DMS 273 (cell line): ENCODE data around the gene SLC26A11.
"Not testable (repeated sequence)": the region's sequence is repeated elsewhere in the genome, so short reads cannot be mapped to it uniquely, and the experiment has no call there.

Source experiments
- DNase-seq: peaks from one replicate; lab custom pipeline; 2025; ENCODE audit not compliant: unreplicated experiment; lab: John Stamatoyannopoulos, UW

Gene SLC26A11

DNA sequence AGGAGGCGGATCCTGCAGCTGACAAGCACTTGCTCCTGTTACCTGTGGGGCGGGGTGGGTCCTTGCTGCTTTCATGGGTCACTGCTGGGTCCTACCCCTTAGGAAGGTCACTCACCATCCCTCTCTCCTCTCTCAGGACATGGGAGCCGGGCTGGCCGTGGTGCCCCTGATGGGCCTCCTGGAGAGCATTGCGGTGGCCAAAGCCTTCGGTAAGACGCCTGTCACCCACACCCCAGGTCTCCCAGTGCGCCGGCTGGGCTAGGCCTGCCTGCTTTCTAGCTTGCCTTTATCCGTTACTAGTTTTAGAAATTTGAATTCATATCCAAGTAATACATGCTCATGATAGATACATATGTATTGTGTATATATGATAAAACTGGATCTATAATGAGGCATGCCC lies 17.2 kb downstream of the SLC26A11 start:
- DNase-seq = no peak

DNA sequence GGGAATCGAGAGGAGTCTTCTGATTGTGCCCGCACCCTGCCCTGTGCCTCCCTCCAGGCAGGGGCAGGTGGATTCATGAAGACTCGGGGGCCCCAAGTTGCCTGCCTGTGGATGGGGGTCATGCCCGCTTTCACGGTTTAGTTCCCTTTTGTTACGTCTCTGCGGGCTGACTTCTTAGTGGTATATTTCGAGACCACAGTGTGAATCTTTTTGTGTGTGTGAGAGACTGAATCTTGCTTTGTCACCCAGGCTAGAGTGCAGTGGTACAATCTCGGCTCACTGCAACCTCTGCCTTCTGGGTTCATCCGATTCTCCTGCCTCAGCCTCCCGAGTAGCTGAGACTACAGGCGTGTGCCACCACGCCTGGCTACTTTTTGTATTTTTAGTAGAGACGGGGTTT lies 22.3 kb downstream of the SLC26A11 start:
- DNase-seq = no peak

DNA sequence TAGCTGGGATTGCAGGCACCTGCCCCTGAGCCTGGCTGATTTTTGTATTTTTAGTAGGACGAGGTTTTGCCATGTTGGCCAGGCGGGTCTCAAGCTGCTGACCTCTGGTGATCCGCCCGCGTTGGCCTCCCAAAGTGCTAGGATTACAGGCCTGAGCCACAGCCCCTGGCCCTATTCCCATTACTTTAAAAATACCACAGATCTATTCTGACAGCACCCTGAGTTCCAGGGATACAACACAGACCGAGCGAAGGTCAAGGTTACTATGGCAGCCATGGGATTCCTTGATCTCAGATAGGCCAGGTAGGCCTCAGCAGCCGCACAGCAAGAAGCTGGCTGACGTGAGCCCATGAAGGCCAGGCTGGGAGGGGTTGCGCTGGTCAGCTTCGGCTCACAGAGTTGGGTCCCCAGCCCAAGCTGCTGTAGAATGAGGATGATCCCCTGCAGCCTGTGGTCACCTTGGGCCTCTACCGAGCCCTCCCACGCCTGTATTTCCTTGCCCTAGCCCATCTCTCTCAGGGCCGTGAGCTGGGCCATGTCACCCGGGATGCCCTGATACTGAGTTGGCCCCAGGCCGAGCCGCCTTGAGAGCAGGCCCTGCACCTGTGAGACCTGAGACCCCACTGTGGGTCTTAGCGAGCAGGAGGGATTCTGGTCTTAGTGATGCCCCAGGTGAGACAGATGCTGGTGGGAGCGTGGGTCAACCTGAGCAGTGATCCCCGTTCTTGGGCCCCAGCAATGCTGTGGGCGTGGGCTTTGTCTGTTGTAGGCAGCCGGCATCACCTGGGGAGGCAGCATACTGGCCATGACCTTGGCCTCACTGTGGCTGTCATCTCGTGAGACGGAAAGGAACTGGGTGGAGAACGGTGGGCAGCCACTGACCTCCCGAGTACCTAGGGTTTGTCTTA lies 23.6 kb downstream of the SLC26A11 start:
- no peak for DNase-seq

DNA sequence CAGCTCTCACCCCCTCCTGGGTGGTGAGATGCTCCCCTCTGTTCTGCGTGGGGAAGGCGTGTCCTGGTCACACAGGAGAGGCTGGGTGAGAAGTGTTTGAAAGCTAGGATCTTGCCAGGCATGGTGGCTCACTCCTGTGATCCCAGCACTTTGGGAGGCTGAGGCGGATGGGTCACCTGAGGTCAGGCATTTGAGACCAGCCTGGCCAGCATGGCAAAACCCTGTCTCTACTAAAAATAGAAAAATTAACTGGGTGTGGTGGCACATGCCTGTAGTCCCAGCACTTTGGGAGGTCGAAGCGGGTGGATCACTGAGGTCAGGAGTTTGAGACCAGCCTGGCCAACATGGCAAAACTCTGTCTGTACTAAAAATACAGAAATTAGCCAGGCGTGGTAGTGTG lies 24.2 kb downstream of the SLC26A11 start:
- not testable (repeated sequence) for DNase-seq

DNA sequence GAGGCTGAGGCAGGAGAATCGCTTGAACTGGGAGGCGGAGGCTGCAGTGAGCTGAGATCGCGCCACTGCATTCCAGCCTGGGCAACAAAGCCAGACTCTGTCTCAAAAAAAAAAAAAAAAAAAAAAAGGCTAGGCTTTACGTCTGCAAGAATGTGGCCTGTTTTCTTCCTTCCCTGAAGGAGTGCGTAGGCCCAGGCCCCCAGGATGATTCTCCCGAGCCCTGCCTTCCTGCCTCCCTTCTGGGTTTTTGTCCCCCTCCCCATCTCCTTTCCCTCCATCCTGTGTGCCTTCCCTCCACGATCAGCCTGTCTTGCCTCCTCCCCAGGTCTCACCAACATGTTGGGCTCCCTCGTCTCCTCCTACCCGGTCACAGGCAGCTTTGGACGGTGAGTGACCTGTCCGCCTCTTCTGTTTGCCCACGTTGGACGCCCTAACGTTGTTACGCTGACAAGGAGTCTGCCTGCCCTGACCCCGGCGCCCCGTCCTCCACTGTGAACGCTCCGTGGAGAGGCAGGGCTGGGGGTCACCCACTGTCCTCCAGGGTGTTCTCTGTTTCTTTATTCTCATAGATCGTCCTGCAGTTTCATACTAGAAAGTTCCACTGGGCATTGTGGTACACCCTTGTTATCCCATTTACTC lies 24.8 kb downstream of the SLC26A11 start:
- no peak for DNase-seq

DNA sequence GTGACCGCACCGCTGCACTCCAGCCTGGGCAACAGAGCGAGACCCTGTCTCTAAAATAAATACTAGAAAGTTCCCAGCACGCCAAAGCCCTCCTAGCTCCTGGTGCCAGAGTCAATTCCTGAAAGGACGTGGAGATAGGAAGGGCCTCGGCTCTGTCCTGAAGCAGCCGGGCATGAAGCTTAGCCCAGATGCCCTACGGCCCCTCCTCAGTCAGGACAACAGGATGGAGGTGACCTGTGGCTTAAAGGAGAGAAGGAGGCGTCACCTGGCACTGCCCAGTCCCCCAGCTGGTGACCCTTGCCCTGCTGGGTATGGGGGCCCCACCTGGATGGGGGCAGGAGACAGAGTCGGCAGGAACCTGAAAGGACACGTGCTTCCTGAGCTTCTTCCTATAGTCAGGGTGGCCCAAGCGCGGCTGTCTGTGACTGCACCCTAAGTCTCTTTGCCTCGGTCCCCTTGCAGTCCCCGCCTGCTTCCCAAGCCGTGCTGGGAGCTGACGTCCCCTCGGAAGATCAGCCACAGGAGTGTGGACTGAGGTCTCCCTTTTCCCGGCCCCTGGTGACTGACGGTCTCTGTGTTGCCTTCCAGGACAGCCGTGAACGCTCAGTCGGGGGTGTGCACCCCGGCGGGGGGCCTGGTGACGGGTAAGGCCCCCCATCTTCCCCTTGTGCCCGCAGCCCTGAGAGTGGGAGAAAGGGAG lies 25.5 kb downstream of the SLC26A11 start:
- no peak for DNase-seq

DNA sequence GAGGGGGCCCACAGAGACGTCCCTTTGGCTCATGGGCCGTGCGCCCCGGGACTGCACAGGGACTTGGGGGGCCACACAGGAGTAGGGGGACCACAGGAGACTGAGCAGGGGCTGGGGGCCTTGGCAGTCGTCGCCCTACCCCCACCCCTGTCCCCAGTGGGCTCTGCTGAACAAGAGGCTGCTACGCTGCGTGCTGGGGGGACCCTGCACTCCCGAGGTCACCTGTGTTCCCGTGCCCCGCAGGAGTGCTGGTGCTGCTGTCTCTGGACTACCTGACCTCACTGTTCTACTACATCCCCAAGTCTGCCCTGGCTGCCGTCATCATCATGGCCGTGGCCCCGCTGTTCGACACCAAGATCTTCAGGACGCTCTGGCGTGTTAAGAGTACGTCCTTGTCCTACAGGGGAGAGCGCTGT lies 26.0 kb downstream of the SLC26A11 start:
- no peak for DNase-seq

DNA sequence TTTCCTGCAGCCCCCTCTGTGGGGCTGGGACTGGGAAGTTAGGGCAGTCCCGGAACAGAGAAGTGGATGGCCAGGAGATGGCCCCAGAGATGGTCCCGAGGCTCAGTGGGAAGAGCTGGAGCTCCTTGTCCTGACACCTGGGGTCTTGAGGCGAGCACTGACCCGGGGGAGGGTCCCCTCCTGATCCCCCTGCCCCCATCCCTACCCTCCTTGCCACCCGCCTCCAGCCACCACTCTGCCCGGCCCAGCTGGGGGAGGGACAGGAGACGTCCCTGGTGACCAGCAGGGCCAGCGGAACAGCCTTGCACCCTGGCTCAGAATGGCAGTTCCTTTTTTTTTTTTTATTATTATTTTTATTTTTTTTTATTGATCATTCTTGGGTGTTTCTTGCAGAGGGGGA lies 26.5 kb downstream of the SLC26A11 start:
- no peak for DNase-seq

DNA sequence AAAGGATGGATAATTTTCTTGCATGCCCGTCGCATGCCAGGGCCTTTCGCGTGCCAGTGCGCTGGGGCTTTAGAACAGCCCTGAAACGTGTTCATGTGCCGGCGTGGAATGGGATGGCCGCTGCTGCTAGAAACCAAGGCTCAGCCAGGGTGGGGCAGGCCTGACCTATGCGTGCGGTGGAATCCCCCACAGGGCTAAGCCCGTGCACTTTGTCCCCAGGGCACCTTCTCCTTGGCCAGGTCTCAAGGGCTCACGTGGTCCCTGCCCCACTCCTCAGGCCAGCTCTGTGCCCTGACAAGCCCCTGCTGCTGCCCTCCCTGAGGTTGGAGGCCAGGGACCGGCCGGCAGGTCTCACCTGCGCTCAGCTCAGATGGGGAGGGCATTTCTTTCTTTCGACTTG lies 27.3 kb downstream of the SLC26A11 start:
- no peak for DNase-seq

DNA sequence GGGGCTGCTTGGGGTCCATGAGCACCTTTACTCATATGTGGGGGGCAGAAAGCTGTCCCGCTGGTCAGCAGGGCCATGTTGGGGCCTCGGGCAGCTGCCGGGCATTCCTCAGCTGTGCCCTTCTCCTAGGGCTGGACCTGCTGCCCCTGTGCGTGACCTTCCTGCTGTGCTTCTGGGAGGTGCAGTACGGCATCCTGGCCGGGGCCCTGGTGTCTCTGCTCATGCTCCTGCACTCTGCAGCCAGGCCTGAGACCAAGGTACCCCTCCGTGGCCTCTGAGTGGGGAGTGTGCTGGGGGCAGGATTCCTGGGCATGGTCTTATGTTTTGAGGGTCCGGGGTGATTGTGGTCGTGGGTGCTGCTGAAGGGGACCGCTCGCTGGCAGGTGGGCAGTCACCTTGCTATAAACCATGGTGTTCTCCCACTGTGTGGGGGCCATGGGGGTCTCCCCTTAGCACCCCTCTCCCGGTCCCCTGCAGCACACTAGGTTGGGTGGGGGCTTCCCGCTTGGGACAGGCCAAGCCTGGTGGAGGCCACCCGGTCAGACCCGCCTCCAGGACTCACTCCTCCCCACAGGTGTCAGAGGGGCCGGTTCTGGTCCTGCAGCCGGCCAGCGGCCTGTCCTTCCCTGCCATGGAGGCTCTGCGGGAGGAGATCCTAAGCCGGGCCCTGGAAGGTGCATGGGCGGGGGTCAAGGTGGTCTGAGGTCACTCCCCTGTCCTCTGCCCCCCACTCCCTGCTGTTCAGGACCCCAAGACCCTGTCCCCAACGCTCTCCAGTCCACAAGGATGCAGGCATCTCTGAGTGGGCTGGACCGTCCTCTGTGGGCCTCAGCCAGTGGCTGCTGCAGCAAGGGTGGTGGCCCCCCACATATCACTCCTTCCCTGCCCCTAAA lies 28.0 kb downstream of the SLC26A11 start:
- DNase-seq = no peak

DNA sequence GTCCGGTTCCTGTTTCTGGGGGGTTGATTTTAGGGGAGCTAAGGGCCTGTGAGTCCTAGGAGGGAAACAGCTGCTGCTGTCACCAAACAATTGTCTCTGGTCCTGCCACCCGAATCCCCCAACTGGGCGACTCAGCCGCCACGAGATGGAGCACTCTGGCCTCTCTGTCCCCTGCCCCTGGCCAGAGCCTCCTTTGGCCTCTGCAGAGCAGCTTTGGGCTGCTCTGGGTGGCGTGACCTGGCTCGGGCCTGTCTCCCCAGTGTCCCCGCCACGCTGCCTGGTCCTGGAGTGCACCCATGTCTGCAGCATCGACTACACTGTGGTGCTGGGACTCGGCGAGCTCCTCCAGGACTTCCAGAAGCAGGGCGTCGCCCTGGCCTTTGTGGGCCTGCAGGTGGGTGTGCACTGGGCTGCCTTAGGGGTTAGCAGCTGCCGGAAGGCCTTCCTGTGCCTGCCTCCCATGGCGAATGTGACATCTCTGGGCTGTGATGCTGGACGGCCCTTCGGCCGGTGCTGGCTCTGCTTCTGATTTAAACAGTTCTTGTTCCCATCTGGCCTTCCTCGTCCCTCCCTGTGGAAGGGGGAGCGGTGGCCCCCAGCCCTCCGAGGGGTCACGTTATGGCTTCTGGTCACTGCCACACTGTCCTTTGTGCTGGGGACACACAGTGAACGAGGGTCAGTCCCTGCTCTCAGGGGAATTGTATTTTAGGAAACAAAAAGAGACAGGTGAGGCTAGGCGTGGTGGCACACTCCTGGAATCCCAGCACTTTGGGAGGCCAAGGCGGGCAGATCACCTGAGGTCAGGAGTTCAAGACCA lies 28.9 kb downstream of the SLC26A11 start:
- DNase-seq = no peak

DNA sequence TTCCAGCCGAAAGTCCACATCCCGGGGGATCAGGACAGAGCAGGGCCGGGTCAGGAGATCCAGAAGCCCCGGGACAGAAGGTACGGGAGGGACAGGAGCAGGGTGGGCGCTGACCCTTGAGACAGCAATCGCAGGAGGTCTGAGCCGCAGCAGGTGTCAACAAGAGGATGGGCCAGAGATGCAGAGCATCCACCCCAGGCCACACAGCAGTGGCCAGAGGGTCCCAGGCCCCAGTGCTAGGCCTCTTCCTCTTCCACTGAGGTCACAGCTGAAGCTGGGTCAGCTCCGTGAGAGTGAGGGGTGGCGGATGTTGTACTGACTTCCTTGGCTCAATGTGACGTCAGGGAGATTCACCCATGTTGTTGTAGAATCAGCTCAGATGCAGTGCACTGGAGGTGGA lies 31.7 kb downstream of the SLC26A11 start:
- DNase-seq = no peak

DNA sequence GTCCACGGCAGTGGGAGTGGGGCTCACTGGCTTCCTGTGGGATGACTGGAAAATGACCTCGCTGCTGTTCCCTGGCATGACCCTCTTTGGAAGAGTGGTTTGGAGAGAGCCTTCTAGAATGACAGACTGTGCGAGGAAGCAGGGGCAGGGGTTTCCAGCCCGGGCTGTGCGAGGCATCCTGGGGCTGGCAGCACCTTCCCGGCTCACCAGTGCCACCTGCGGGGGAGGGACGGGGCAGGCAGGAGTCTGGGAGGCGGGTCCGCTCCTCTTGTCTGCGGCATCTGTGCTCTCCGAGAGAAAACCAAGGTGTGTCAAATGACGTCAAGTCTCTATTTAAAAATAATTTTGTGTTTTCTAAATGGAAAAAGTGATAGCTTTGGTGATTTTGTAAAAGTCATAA lies 32.6 kb downstream of the SLC26A11 start:
- peak; percentile 85 for DNase-seq

DNA sequence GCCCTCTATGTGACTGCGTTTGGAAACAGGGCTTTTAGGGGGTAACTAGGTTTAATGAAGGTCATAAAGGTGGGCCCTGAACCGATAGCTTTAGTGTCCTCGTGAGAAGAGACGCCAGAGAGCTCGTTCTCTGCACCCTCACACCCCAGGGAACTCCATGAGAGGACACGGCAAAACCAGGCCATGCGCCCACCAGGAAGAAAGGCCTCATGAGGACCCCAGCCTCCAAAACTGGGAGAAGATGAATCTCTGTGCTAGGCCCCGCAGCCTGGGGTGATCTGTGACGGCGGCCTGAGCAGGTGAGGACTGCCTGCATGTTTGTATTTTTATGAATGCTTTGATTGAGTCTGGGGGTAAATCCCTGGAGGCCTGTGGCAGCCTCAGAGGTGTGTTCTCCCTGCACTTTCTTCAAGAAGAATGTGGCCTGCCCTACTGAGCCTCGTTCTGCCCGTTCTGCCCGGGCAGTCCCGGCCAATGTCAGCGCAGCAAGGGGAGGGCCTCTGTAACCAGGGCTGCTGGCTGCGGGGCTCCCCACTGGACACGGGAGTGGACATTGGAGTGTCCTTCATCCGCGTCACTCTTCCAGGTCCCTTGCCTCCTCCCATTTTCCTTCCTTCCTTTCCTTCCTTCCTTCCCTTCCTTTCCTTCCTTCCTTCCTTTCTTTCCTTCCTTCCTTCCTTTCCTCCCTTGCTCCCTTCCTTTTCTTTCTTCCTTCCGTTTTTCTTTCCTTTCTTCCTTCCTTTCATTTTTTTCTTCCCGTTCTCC lies 33.6 kb downstream of the SLC26A11 start:
- DNase-seq = no peak

DNA sequence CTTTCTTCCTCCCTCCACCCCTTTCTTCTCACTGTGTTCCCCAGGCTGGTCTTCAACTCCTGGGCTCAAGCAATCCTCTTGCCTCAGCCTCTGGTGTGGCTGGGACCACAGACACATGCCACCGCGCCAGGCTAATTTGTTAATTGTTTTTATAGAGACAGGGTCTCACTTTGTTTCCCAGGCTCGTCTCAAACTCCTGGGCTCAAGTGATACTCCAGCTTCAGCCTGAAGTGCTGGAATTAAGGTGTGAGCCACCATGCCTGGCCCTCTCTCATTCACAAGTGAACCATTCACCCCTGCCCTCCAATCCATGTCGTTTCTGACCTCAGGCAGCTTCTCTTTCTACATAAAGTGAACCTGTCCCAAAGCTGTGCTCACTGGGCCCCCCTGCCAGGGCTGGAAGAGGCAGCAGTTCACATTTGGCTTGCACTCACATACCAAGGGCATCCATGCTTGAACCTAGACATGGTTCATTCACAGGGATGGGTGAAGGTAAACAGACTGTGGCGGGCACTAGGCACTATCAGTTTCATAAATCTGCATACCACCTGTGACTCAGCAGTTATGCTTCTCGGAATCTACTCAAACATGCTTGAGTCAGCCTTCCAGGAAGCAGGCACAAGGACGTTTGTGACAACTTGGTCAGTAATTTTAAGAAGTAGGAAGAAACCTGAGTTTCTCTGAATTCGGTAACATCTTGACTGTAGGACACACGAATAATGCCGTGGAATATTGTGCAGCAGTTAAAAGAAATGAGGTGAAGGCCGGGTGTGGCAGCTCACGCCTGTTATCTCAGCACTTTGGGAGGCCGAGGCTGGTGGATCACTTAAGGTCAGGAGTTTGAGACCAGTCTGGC lies 34.4 kb downstream of the SLC26A11 start:
- DNase-seq = peak; percentile 71

DNA sequence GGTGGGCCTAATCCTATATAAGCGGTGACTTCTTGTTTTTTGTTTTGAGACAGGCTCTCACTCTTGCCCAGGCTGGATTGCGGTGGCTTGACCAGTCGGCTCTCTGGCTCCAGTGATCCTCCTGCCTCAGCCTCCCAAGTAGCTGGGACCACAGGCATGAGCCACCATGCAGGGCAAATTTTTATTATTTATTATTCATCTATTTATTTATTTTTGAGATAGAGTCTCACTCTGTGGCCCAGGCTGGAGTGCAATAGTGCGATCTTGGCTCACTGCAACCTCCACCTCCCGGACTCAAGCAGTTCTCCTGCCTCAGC lies 35.8 kb downstream of the SLC26A11 start:
- no peak for DNase-seq

DNA sequence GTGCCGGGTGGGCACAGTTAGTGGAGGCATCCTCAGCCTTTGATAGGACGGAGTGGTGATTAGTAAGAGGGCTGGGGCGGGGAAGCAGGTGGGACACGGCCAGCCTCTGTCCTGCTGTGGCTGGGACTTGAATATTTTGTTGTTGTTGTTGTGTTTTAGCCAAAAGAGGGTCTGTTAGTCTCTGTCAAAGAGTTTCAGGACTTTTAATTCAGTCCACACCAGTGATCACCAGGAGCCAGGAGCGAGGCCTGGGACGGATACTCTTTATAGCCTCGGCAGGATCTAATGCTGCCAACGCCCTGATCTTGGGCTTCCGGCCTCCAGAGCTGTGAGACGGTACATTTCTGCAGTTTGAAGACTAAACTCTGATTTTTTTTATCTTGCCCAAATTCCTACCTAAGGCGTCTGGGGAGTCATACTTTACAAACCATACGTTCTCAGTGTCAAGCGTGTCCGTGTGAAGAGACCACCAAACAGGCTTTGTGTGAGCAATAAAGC lies 37.5 kb downstream of the SLC26A11 start:
- DNase-seq = no peak

DNA sequence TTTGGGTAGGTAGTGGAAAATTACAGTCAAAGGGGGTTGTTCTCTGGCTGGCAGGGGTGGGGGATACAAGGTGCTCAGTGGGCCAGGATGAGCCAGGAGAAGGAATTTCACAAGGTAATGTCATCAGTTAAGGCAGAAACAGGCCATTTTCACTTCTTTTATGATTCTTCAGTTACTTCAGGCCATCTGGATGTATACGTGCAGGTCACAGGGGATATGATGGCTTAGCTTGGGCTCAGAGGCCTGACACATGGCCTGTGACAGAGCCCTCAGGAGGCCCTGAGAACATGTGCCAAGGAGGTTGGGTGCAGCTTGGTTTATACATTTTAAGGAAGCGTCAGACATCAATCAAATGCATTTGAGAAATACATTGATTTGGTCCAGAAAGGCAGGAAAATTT lies 38.1 kb downstream of the SLC26A11 start:
- DNase-seq = not testable (repeated sequence)
